ENCODE results near the gene KIAA2012.

The KIAA2012 gene

GRCh38 chr2:202072737-202073401 is at the start of gene KIAA2012:
Gene KIAA2012, plus strand, starts transcription at chr2:202073255. Its CDS starts 373 bp downstream, at chr2:202073628.
- DNase-seq: no peak

DNA sequence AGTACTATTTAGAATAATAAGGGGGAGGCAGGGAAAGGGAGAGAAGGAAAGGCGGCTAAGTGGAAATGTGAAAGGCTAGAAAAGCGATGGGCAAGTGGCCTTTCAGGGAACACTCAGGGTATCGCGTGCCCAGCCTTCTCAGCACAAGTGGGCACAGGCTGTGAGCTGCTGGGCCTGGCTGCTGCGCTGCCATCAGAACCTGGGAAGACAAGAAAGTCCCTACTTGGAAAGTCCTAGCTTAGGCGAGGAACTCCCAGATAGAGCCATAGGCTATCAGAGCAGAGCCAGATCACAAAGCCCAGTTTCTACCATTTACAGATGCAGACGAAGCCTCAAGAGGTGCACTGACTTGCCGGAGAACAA is 49.2 kb upstream of the KIAA2012 start:
- no peak for DNase-seq

DNA sequence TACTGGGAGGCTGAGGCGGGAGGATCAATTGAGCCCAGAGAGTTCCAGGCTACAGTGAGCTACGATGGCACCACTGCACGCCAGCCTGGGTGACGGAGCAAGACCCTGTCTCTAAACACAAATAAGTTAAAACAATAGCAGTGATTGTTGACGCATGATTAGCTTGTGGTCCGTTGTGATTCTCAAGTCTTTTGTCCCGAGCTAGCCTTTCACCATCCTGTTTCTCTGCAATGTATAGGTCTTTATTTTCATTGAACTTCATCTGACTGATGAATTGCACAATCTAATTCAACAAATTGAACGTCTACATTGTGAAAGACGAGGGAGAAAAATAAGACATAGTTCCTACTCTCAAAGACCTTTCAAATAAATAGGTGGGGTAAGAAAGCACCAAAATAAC is 48.2 kb upstream of the KIAA2012 start:
- no peak for DNase-seq

- DNase-seq: no peak
Observed at GRCh38 chr2:202025816-202026215, 47.2 kb upstream of the KIAA2012 start.

DNA sequence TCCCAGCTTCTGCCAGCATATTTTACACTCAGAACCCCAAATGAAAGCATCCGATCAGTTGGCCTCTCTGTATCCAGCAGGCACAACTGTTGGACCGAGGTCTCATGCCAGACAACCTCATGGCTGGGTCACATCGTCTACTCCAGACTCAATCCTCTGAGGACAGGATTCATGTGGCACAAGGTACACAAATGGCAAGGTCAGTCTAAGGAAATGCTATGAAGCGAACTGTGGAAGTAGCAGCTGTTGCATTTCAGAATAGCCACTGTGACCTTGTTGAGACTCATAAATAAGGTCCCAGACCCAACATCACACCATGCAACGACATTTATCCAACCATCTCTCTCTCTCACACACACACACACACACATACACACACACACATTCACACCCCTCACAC is 46.5 kb upstream of the KIAA2012 start:
- no peak for DNase-seq

GRCh38 chr2:202030691-202031090 is 42.4 kb upstream of the KIAA2012 start:
- DNase-seq: no peak

DNA sequence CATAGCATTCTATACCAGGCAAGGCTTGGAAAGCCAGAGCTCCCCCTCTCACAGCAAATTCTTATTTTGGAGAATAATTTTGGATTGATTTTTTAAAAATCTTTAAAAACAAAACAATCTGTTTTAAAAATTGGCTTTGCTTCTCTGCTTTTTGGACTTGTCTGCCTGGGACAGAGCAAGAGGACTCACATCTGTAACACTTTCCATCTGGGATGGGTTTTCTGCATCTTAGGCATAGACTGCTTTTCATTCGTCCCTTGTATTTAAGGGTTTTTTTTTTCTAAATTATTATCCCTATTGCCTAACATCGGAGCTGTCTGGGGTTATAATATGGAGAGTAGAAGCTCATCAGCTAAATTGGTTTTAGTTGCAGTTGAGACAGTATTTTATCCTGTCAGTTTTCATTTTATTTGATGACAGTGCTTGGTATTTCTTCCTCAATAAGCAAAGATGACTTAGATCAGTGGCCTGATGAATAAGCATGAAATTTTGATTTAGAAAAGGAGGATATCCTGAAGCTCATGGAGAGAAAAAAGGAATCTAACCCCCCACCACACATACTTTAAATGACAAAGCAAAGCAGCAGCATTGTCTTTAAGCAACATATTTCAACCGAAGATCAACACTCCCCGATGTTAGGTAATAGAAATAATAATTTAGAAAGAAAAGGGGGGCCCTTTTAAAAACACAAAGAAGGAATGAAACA is 41.7 kb upstream of the KIAA2012 start:
- DNase-seq: no peak

GRCh38 chr2:202032846-202033316 is 40.2 kb upstream of the KIAA2012 start:
- peak; percentile 66 for DNase-seq

DNA sequence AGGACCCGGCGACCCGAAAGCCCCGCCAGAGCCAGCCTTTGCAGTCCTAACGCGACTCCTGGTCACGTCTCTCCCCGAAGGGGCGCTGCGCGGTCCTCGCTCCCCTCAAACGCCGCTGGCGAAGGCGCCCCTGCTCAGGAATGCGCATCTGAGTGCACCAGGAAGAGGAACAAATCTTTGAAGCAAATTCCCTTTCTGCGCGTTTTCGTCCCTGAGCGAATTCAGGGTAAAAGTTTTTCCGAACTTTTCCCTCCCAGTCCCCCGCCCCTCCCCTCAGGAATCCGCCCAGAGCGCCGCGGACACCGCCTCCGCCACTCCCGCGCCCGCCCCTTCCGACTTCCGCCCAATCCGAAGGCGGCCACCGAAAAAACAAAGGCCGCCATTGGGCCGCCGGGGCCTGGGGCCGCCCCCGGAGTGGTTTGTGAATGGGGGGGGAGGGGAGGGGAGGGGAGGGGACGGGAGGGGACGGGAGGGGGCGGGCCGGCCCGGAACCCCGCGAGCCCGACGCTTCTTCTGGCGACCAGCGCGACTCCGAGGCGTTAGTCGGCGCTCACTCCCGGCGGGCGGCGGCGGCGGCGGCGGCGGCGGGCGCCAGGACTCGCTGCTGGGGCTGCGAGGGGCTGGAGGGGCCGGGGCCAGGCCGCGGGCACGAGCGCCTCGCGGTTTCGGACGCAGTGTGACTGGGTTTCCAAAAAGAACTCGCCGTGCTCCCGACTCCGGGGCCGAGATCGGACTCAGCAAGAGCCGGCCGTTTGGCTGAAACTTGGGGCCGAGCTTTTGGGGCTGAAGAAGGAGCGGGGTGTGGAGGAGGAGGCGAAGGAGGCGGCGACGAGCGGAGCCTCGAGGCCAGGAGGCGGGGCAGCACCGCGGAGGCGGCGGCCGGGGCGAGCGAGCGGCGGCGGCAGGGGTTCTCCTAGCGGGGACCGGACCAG is 39.5 kb upstream of the KIAA2012 start, which contains the start of gene FZD7:
FZD7 (plus strand) TSS at position 539 of the 932 bp plus-strand sequence. CDS start 793 bp downstream, outside the sequence.
- peak; percentile 90 for DNase-seq

- peak; percentile 67 for DNase-seq
Observed at GRCh38 chr2:202034249-202035088, 38.6 kb upstream of the KIAA2012 start.

DNA sequence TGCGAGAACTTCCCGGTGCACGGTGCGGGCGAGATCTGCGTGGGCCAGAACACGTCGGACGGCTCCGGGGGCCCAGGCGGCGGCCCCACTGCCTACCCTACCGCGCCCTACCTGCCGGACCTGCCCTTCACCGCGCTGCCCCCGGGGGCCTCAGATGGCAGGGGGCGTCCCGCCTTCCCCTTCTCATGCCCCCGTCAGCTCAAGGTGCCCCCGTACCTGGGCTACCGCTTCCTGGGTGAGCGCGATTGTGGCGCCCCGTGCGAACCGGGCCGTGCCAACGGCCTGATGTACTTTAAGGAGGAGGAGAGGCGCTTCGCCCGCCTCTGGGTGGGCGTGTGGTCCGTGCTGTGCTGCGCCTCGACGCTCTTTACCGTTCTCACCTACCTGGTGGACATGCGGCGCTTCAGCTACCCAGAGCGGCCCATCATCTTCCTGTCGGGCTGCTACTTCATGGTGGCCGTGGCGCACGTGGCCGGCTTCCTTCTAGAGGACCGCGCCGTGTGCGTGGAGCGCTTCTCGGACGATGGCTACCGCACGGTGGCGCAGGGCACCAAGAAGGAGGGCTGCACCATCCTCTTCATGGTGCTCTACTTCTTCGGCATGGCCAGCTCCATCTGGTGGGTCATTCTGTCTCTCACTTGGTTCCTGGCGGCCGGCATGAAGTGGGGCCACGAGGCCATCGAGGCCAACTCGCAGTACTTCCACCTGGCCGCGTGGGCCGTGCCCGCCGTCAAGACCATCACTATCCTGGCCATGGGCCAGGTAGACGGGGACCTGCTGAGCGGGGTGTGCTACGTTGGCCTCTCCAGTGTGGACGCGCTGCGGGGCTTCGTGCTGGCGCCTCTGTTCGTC is 37.7 kb upstream of the KIAA2012 start:
- peak; percentile 57 for DNase-seq

DNA sequence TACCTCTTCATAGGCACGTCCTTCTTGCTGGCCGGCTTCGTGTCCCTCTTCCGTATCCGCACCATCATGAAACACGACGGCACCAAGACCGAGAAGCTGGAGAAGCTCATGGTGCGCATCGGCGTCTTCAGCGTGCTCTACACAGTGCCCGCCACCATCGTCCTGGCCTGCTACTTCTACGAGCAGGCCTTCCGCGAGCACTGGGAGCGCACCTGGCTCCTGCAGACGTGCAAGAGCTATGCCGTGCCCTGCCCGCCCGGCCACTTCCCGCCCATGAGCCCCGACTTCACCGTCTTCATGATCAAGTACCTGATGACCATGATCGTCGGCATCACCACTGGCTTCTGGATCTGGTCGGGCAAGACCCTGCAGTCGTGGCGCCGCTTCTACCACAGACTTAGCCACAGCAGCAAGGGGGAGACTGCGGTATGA is 37.1 kb upstream of the KIAA2012 start:
- DNase-seq: no peak

- DNase-seq: no peak
Observed at GRCh38 chr2:202036601-202037037, 36.4 kb upstream of the KIAA2012 start.

DNA sequence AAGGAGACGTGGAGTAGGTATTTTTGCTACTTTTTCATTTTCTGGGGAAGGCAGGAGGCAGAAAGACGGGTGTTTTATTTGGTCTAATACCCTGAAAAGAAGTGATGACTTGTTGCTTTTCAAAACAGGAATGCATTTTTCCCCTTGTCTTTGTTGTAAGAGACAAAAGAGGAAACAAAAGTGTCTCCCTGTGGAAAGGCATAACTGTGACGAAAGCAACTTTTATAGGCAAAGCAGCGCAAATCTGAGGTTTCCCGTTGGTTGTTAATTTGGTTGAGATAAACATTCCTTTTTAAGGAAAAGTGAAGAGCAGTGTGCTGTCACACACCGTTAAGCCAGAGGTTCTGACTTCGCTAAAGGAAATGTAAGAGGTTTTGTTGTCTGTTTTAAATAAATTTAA is 36.0 kb upstream of the KIAA2012 start:
- no peak for DNase-seq

DNA sequence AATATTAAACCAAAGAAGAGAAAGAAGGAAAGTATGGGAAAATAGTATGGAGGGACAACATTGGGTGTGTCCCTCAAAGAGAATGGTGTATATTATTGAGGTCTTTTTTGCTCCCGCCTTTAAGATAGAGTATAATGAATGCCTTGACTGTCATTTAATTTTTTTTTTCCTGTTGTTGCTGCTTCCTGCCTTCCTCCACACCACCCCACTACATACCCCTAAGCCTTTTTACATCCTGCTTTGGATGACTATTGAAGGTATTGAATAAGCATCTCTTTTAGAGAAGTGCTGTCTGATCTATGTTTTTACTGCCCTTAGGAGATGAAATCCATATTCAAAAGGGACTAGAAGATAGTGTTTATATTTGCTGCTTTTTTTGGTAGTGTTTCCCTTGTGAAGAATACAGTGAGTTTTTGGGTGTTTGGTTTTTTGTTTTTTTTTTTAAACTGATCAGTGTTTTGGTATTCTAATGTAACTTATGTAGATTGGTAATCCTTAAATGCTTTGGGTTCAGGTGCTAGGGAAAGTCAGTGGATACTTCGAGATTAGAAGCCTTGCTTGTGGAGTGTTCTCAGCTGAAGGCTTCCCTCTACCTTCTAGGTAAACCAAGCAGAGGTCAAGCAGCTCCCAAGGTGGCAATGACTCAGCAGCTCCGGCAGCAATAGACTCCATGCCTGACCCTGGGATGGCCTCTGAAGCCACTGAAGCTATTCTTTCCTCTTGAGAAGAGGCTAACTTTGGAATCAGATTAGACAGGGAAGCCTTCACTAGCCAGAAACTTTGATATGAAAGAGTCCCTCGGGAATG is 34.4 kb upstream of the KIAA2012 start:
- DNase-seq: no peak

- DNase-seq: no peak
Observed at GRCh38 chr2:202039278-202040078, 33.6 kb upstream of the KIAA2012 start.

- no peak for DNase-seq
Observed at GRCh38 chr2:202040079-202040844, 32.8 kb upstream of the KIAA2012 start.

GRCh38 chr2:202042444-202042843 is 30.6 kb upstream of the KIAA2012 start:
- DNase-seq: no peak

- no peak for DNase-seq
Observed at GRCh38 chr2:202043475-202043874, 29.6 kb upstream of the KIAA2012 start.
